NCI-H128 (cell line): Measurements from ENCODE around the gene MIEF2.
"Not testable (repeated sequence)": the region's sequence is repeated elsewhere in the genome, so short reads cannot be mapped to it uniquely, and the experiment has no call there.

ENCODE experiments used
- DNase-seq: peaks from one replicate; lab custom pipeline; 2025; ENCODE audit not compliant: unreplicated experiment; lab: John Stamatoyannopoulos, UW

Gene MIEF2

DNA sequence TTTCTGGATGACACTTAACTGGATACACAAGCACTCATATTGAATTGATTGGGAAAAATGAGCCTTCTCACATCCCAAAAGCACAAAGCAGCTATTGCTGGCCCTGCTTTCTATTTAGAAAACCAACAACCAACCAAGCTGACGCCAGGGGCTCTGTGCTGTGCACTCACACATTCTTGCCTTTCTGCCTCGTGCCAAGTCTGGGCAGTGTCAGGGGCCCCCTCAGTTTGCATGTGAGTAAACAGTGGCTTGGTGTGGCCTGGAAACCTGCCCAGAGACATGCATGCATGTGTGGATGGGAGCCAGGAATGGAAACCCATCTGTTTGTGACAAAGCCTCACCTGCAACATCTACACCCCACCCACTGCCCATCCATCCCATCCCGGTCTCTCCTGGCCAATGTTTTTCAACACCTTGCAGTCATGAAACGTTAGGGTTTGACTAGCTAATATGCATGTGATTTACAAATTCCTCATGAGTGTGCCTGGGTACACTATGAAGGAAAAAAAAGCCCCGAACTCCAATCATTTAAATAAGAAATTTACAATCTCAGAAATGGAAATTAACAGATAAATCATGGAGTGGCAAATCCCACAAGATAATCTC is 20.4 kb downstream of the MIEF2 start:
- no peak for DNase-seq

DNA sequence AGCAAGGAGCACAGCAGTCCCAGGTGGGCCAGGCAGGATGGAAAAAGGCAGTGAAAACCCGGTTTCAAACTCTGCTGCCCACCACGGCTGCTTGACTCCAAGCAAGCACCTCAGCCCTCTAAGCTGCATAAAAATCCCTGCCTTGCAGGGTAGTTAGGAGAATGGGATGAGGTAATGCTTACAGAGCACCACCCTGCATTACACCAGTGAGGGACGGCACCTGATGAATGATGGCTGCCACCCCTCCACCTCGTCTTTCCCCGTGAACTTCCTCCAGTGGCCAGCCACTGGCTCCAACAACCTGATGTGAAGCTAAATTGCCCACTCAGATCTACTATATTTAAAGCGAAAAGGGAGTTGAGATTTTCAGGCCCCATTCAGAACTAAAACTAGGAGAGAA is 21.3 kb downstream of the MIEF2 start:
- no peak for DNase-seq

DNA sequence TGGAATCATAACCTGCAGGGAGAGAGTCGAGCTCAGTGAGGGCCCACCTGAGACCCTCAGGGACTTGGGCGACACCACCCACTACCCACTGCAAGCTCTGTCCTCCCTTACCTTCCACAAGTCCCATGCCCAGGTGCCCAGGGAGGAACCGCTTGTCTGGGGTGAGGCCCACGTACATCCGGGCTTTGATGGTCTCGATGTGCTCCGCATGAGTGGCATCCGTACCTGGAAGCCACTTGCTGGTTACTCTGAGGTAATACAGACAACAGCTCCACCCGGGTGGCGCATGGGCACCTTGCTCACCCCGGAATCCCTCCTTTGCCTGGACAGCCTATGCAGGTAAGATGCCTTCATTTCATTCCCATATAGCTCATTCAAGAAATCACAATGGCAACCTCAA is 24.8 kb downstream of the MIEF2 start:
- no peak for DNase-seq

DNA sequence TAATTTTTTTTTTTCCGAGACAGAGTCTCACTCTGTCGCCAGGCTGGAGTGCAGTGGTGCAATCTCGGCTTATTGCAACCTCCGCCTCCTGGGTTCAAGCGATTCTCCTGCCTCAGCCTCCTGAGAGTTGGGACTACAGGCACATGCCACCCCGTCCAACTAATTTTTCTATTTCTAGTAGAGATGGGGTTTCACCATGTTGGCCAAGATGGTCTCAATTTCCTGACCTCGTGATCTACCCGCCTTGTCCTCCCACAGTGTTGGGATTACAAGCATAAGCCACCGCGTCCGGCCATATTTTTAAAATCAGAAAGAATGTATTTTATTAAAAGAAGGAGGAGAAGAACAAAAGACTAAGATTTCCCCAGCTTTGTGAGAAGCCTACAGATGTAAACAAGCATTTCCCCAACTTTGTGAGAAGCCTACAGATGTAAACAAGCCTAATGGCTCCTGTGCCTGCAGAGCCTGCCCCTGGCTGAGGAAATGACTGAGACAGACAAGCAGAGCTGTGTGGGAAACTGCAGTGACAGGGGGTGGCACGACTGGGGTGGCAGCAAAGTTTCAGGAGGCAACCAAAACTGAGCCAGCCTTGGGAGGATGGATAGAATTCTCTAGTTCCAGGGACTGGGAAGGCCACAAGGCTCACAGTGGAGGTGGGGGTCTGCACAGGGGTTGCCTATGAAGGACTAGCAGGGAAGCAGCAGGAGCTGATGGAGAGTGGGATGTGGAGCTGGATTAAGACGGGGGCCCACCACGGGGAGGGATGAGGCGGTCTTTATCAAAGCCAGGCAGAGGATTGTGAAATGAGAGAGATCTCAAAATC is 31.5 kb downstream of the MIEF2 start:
- no peak for DNase-seq

DNA sequence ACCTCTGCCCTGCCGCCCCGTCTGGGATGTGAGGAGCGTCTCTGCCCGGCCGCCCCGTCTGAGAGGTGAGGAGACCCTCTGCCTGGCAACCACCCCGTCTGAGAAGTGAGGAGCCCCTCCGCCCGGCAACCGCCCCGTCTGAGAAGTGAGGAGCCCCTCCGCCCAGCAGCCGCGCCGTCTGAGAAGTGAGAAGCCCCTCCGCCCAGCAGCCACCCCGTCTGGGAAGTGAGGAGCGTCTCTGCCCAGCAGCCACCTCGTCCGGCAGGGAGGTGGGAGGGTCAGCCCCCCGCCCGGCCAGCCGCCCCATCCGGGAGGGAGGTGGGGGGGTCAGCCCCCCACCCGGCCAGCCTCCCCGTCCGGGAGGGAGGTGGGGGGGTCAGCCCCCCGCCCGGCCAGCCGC is 37.6 kb downstream of the MIEF2 start:
- DNase-seq = not testable (repeated sequence)

DNA sequence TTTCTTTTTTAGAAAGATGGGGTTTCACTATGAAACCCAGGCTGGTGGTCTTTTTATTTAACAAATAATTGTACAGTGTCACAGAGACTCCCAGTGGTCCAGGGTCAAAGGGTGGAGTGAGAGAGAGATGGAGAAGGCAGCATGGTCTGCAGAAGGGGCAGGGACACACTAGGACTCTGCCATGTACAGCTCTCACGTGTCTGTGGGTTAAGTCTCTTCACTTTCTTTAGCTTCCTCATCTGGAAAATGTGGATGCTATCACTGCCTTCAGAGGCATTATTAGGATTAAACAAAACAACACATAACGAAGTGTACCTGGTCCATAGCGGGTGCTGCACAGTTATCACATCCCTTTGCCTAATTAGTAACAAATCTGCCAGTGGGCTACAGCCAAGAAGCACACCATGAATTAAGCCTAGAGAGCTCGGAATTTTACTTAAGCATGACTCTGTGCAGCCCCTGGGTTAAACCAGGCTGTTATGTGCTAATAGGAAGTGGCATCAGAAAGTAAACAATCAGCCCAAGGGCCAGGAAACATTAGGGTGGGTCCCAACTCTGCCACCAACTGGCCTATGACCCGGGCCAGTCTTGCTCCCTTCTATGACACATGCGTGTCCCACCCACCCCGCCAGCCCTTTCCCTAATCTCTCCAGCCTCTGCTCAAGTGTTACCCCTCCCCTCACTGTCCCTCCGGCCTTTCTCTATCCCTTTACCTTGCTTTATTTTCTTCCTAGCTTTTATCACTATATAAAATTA is 40.4 kb downstream of the MIEF2 start:
- DNase-seq = no peak

DNA sequence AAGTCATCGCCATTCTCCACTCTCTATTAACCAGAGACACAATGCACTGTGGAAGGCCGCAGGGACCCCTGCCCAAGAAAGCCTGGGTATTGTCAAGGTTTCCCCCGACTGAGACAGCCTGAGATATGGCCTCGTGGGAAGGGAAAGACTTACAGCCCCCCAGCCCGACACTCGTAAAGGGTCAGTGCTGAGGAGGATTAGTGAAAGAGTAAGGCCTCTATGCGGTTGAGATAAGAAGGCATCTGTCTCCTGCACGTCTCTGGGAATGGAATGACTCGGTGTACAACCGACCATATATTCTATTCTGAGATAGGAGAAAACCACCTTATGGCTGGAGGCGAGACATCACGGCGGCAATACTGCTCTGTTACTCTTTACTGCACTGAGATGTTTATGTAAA is 42.7 kb downstream of the MIEF2 start:
- not testable (repeated sequence) for DNase-seq

DNA sequence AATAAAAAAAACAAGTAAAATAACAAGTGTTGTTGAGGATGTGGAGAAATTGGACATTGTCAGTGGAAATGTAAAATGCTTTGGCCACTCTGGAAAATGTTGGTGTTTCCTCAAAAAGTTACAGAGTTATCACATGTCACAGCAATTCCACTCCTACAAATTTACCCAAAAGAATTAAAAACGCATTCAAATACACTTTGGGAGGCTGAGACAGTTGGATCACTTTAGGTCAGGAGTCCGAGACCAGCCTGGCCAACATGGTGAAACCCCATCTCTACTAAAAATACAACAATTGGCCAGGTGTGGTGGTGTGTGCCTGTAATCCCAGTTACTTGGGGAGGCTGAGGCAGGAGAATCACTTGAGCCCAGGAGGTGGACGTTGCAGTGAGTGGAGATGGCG is 48.7 kb downstream of the MIEF2 start:
- DNase-seq = no peak

DNA sequence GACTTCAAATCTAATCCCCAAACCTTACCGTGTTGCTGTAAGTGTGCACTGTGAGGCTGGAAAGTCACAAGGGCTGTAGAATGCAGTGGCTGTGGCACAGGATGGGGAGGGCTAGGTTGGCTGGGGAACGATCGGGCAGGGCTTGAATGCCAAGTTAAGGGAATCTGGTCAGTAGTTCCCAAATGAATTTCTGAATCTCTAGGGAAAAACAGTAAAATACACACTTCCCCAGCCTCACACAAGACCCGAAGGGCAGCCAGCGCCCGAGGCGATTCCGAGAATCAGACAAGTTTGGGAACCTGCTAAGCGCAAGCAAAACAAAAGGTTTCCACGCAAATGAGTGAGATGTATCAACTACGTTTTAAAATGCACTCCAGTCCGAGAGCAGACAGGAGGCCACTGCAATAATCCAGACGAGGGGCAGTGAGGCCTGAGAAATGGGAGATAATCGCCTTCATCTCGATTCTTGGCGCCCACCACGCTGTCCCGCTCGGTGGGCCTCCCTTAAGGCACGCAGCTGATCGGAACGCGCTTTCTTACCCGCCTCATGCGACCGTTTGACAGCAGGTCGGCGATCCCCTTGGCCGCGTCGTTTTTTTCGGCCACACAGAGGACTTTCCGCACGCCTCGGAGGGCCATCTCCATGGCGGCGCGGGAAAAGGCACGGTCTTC is 53.7 kb downstream of the MIEF2 start:
- no peak for DNase-seq

DNA sequence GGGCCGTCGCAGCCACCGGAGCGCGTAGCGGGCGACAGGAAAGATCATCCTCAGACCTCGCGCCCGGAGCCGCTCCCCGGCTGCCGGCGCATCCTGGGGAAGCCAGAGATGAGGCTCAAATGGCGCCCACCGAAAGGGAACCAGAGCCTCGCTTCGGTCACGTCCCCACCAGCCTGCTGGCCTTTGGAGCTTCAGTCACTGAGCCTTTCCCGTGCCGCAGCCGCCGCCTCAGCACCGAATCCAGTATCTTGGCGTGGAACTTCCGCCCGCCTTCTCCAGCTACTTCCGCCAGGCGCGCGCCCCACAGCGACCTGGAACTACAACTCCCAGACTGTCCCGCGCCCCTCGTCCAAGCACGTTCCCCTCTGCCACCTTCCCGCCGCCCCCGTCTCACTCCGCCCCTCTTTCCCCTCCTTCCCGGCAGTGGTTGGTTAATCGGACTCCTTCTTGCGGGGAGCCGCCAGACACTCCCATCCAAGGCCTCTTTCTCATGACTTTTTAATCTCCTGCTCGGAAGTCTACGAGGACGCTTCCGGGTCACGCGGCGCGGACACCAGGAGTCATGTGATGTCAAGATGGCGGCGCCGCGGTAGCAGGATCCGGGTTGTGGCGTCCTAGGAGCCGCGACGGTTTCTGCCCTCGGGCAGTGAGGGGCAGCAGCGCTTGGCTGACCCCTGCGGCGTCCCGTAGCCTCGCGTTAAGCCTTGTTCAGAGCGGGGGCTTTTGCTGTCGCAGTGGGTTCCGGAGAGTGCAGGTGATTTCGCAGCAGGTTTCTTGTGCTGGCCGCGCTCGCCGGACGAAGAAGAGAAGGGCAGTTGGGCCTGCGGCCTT is 54.5 kb downstream of the MIEF2 start, which contains the start of the genes SMCR8 and TOP3A:
Gene SMCR8, plus strand, starts transcription at position 563 of the 831 bp plus-strand sequence. CDS start 497 bp downstream, outside the sequence.
Gene TOP3A, minus strand, starts transcription at position 264 of the 831 bp plus-strand sequence. Its CDS starts 216 bp downstream, at position 48.
- peak; percentile 86 for DNase-seq

DNA sequence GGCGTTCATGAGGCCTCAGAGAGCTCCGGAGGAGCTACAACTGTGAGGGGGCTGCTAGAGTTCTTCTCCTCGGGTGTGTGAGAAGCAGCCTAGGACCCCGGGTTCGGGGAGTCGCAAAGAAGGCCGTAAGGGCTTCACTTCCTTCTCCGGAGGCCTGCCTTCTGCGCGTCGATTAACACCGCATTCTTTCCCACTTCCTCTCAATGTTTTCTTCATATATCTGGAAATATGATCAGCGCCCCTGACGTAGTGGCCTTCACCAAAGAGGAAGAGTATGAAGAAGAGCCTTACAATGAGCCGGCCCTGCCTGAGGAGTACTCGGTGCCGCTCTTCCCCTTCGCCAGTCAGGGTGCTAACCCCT is 55.1 kb downstream of the MIEF2 start:
- DNase-seq = no peak

DNA sequence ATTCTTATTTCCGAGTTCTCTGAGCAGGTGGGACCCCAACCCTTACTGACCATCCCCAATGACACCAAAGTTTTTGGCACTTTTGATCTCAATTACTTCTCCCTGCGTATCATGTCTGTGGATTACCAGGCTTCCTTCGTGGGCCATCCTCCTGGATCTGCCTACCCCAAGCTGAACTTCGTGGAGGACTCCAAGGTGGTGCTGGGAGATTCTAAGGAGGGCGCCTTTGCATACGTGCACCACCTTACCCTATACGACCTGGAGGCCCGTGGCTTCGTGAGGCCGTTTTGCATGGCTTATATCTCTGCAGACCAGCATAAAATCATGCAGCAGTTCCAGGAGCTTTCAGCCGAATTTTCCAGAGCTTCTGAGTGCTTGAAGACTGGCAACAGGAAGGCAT is 55.5 kb downstream of the MIEF2 start:
- no peak for DNase-seq
